HepG2 (cell line): ENCODE data around the gene L3MBTL4. TPM values are rescaled to one million over a fixed set of nuclear protein-coding genes. Genes with fewer than 3 reads are reported as not detected.

Source experiments
- ATAC-seq: fragments of 200-7000 bp; cut with Tn5 transposase; 3 replicates; pipeline ENCODE4 v1.9.1; 2020; ENCODE audit warnings: mild to moderate bottlenecking, moderate library complexity
- BruUV-seq: library from RNA; stranded (reverse); fragments of 400-500 nt; replicated peaks from 2 replicates; lab custom pipeline; 2021; lab: Mats Ljungman, UMichigan
- CTCF ChIA-PET: fragments of 300-600 bp; formaldehyde crosslinking; extraction: SDS; loops from one replicate; lab custom pipeline; 2021; ENCODE audit warnings: low total read pairs, inconsistent platforms, low intra/inter-chr PET ratio; lab: Yijun Ruan, JAX
- POLR2A ChIA-PET: fragments of 350-600 bp; sonication (Branson Sonifier 250); formaldehyde crosslinking; loops from one replicate; lab custom pipeline; 2020; ENCODE audit warnings: antibody characterized with exemption, inconsistent platforms; lab: Yijun Ruan, JAX
- DNase-seq: peaks from one replicate; pipeline ENCODE4 v3.0.0-alpha.2; 2015; ENCODE audit warnings: low spot score
- FAIRE-seq: peaks from 3 replicates; lab custom pipeline; 2011; peaks lifted over from hg19 to GRCh38; lab: Jason Lieb, UNC
- H2AFZ ChIP-seq: one replicate; pipeline ENCODE4 v1.6.1; 2011; ENCODE audit warnings: low read length, inconsistent platforms
- H3K27ac ChIP-seq: fragments of 300-600 bp; 3 replicates; pipeline ENCODE4 v1.8.0; 2011; ENCODE audit warnings: mixed run types, mild to moderate bottlenecking, mixed read lengths, low read length, inconsistent platforms; ENCODE audit not compliant: insufficient read depth; ENCODE audit errors: extremely low read length
- H3K27me3 ChIP-seq, 2 experiments: fragments of 200-600 bp in 1 of 2; 2 replicates in 1 of 2; 3 replicates in 1 of 2; pipeline versions ENCODE4 v1.6.0 to v1.8.0; 2011; ENCODE audit warnings: low read length in 2 of 2, mild to moderate bottlenecking in 2 of 2, moderate library complexity in 2 of 2, inconsistent platforms in 1 of 2; ENCODE audit not compliant: insufficient read depth in 2 of 2, control insufficient read depth in 1 of 2
- H3K36me3 ChIP-seq, 2 experiments: fragments of 200-600 bp in 1 of 2; replicated peaks in 1 of 2; 2 replicates in 1 of 2; 3 replicates in 1 of 2; pipeline versions ENCODE4 v1.5.1 to v1.8.0; 2011; ENCODE audit warnings: low read length in 2 of 2, inconsistent platforms in 1 of 2; ENCODE audit not compliant: insufficient read depth in 2 of 2, control insufficient read depth in 1 of 2
- H3K4me1 ChIP-seq: 2 replicates; pipeline ENCODE4 v1.5.1; 2012; ENCODE audit warnings: low read length, inconsistent platforms; ENCODE audit not compliant: insufficient read depth
- H3K4me2 ChIP-seq: 2 replicates; pipeline ENCODE4 v1.6.0; 2011; ENCODE audit warnings: low read depth, low read length, inconsistent platforms
- H3K4me3 ChIP-seq, 3 experiments: fragments of 200-600 bp in 1 of 3; sonication (generic), shearing (Covaris generic) in 1 of 3; replicated peaks in 1 of 3; 2 replicates each; pipeline ENCODE4 v1.5.1; 2011 to 2016; ENCODE audit warnings: low read length in 3 of 3, inconsistent platforms in 2 of 3, low read depth in 2 of 3, mild to moderate bottlenecking in 2 of 3, control low read depth in 1 of 3, mixed read lengths in 1 of 3; ENCODE audit not compliant: insufficient read depth in 1 of 3
- H3K79me2 ChIP-seq: one replicate; pipeline ENCODE4 v1.6.1; 2011; ENCODE audit warnings: low read length, inconsistent platforms; ENCODE audit not compliant: insufficient read depth
- H3K9ac ChIP-seq: 2 replicates; pipeline ENCODE4 v1.6.0; 2011; ENCODE audit warnings: mild to moderate bottlenecking, low read depth, low read length, inconsistent platforms; ENCODE audit not compliant: insufficient read depth
- H3K9me3 ChIP-seq: 2 replicates; pipeline ENCODE4 v1.5.1; 2012; ENCODE audit warnings: mild to moderate bottlenecking, low read length
- H4K20me1 ChIP-seq: 2 replicates; pipeline ENCODE4 v1.6.0; 2011; ENCODE audit warnings: inconsistent platforms, mild to moderate bottlenecking, low read length, moderate library complexity; ENCODE audit not compliant: insufficient read depth
- CBX1 ChIP-seq: IDR thresholded peaks from one replicate; pipeline ENCODE4 v1.6.1; 2016; ENCODE audit warnings: antibody characterized with exemption, low read depth
- HCFC1 ChIP-seq: fragments of 150-350 bp; IDR thresholded peaks from 2 replicates; pipeline ENCODE4 v1.6.1; 2014; ENCODE audit warnings: low read depth, low read length
- HMG20A ChIP-seq: IDR thresholded peaks from 2 replicates; pipeline ENCODE4 v1.6.1; 2016; ENCODE audit warnings: borderline replicate concordance
- KDM3A ChIP-seq: IDR thresholded peaks from 2 replicates; pipeline ENCODE4 v1.6.1; 2018; ENCODE audit warnings: low read depth, missing compliant biosample characterization
- KLF9 ChIP-seq: IDR thresholded peaks from 2 replicates; pipeline ENCODE4 v1.6.1; 2016; ENCODE audit warnings: low read depth
- LCORL ChIP-seq, 2 experiments: fragments of 450-650 bp in 1 of 2; sonication (generic) in 1 of 2; formaldehyde crosslinking in 1 of 2; IDR thresholded peaks; 2 replicates each; pipeline versions ENCODE4 v1.5.0 to v1.6.1; 2017 to 2020; ENCODE audit warnings: antibody characterized with exemption in 1 of 2, missing genetic modification reagents in 1 of 2
- MXD4 ChIP-seq: IDR thresholded peaks from 2 replicates; pipeline ENCODE4 v1.6.1; 2016; ENCODE audit warnings: mild to moderate bottlenecking, missing biosample characterization, missing genetic modification reagents
- PPARG ChIP-seq: conservative IDR thresholded peaks from 2 replicates; pipeline ENCODE4 v1.6.1; 2016; ENCODE audit warnings: missing biosample characterization, missing genetic modification reagents
- RCOR2 ChIP-seq: IDR thresholded peaks from 2 replicates; pipeline ENCODE4 v1.6.1; 2016; ENCODE audit warnings: missing biosample characterization, missing genetic modification reagents
- SRY ChIP-seq: sonication (generic); formaldehyde crosslinking; IDR thresholded peaks from 2 replicates; pipeline ENCODE4 v1.8.0; 2022; ENCODE audit warnings: mild to moderate bottlenecking, missing genetic modification reagents
- TAF1 ChIP-seq: sonication (generic); formaldehyde crosslinking; IDR thresholded peaks from 2 replicates; pipeline ENCODE4 v1.4.0; 2020; ENCODE audit warnings: missing genetic modification reagents
- ZBTB20 ChIP-seq: sonication (generic); formaldehyde crosslinking; IDR thresholded peaks from 2 replicates; pipeline ENCODE4 v1.8.1; 2023; ENCODE audit warnings: missing genetic modification reagents, low read depth, mild to moderate bottlenecking, borderline replicate concordance
- ZBTB3 ChIP-seq: sonication (generic); formaldehyde crosslinking; IDR thresholded peaks from 2 replicates; pipeline ENCODE4 v1.4.0; 2020; ENCODE audit warnings: low read depth, mild to moderate bottlenecking, moderate library complexity, missing genetic modification reagents, borderline replicate concordance
- ZFY ChIP-seq: sonication (generic); formaldehyde crosslinking; IDR thresholded peaks from 2 replicates; pipeline ENCODE4 v1.4.0; 2020; ENCODE audit warnings: missing genetic modification reagents
- ZNF768 ChIP-seq: sonication (generic); formaldehyde crosslinking; IDR thresholded peaks from 2 replicates; pipeline ENCODE4 v1.4.0; 2020; ENCODE audit warnings: missing genetic modification reagents
- WGBS: methylation state at CpG from one replicate; pipeline ENCODE4 v1.1.6; 2017; ENCODE audit warnings: low lambda C conversion rate; 5-methylcytosine and 5-hydroxymethylcytosine counted together
- in situ Hi-C: cut with HindIII; loops from 2 replicates; pipeline ENCODE4 v1.10.0; 2017; ENCODE audit warnings: low pct_unique_long_range_greater_than_20kb; ENCODE audit not compliant: extremely low pct_ligation_motif_present
- intact Hi-C: fragments of 100-400 bp; cut with micrococcal nuclease; formaldehyde crosslinking; loops from one replicate; pipeline ENCODE4 v1.10.0; 2022; ENCODE audit not compliant: unreplicated experiment
- polyA plus RNA-seq, 8 experiments: library from polyadenylated mRNA; depleted of rRNA in 3 of 8; stranded (reverse) in 7 of 8; unstranded in 1 of 8; fragments of >200 nt; fragmentation: Illumina TruSeq in 4 of 8; extraction: Trizol in 4 of 8; gene quantifications; 2 replicates each; pipeline versions ENCODE4 v1.2.1 to v1.2.3, GENCODE V29; 2011 to 2016; ENCODE audit warnings: low read depth in 4 of 8, missing spikeins in 1 of 8, mixed read lengths in 1 of 8; ENCODE audit not compliant: insufficient read depth in 1 of 8
- total RNA-seq, 5 experiments: library from RNA; depleted of rRNA; stranded (reverse); fragments of >200 nt; fragmentation: Illumina TruSeq; extraction: Trizol; gene quantifications; 2 replicates each; pipeline ENCODE4 v1.2.3, GENCODE V29; 2016; ENCODE audit warnings: low read depth in 1 of 5
- TF ChIP-seq, protein P1 (sequence below): sonication (generic); formaldehyde crosslinking; IDR thresholded peaks from 2 replicates; pipeline ENCODE4 v1.5.1; 2020; ENCODE audit warnings: missing genetic modification reagents, mild to moderate bottlenecking, borderline replicate concordance
- TF ChIP-seq, protein P2 (sequence below): sonication (generic); formaldehyde crosslinking; IDR thresholded peaks from 2 replicates; pipeline ENCODE4 v1.4.0; 2020; ENCODE audit warnings: missing genetic modification reagents

L3MBTL4 gene
- total and polyA plus RNA-seq, 2 of the 13 experiments (the other 11 are each of a cell fraction or from before 2014, with no cell fraction given), result 10.8 to 13.3 TPM

GRCh38 chr18:6170604-6171003, 244.1 kb downstream of the L3MBTL4 start:
- Histone ChIP-seq H2AFZ (no peak overlapping the region), H3K9ac (no peak overlapping the region), H3K36me3 (peaks cover 0 to 7% of the 10 kb centered on the region in 2 experiments; a peak in 4 of 5 replicates), H3K9me3 (no peaks in the 10 kb centered on the region), H3K4me3 (no peak overlapping the region), H3K4me2 (no peak overlapping the region), H3K27ac (no peak overlapping the region), H4K20me1 (0 out of 2 replicates have a peak, but pooled peaks cover 3% of the 10 kb centered on the region), H3K79me2 (no peaks in the 10 kb centered on the region), H3K27me3 (no peaks in the 10 kb centered on the region), H3K4me1 (no peaks in the 10 kb centered on the region)
- WGBS, result 96% methylated on average over 7 of the region's 7 CpGs
- FAIRE-seq (no peak), DNase-seq (no peak), ATAC-seq (no peak)
- BruUV-seq, result TSS peak; percentile 26
- TF ChIP-seq ZBTB20 (CRISPR knock-in tag), result no peak
- CTCF ChIA-PET, result no interaction called here
- in situ Hi-C loops (no loop called here), intact Hi-C loops (no loop called here)
- POLR2A ChIA-PET, result no interaction called here

GRCh38 chr18:6161549-6161948, 253.2 kb downstream of the L3MBTL4 start:
- Histone ChIP-seq H3K27ac (no peak overlapping the region), H3K27me3 (no peaks in the 10 kb centered on the region), H3K9ac (no peak overlapping the region), H4K20me1 (no peaks in the 10 kb centered on the region), H3K4me2 (no peak overlapping the region), H3K4me3 (no peak overlapping the region), H2AFZ (no peak overlapping the region), H3K9me3 (peaks cover 5% of the 10 kb centered on the region), H3K36me3 (peaks cover 1 to 5% of the 10 kb centered on the region in 2 experiments; a peak in 2 of 5 replicates), H3K79me2 (no peaks in the 10 kb centered on the region), H3K4me1 (no peaks in the 10 kb centered on the region)
- POLR2A ChIA-PET, result no interaction called here
- in situ Hi-C loops (no loop called here), intact Hi-C loops (no loop called here)
- DNase-seq (no peak), FAIRE-seq (no peak), ATAC-seq (no peak)
- no TSS peak for BruUV-seq
- 90% methylated on average over 4 of the region's 4 CpGs for WGBS
- CTCF ChIA-PET, result no interaction called here
- no peak for TF ChIP-seq SRY (CRISPR knock-in tag)
- TF ChIP-seq PPARG (CRISPR knock-in tag), result no peak
- TF ChIP-seq, protein P1, sequence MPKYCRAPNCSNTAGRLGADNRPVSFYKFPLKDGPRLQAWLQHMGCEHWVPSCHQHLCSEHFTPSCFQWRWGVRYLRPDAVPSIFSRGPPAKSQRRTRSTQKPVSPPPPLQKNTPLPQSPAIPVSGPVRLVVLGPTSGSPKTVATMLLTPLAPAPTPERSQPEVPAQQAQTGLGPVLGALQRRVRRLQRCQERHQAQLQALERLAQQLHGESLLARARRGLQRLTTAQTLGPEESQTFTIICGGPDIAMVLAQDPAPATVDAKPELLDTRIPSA, result no peak
- no peak for TF ChIP-seq TAF1 (CRISPR knock-in tag)
- no peak for TF ChIP-seq MXD4
- TF ChIP-seq, protein P2, sequence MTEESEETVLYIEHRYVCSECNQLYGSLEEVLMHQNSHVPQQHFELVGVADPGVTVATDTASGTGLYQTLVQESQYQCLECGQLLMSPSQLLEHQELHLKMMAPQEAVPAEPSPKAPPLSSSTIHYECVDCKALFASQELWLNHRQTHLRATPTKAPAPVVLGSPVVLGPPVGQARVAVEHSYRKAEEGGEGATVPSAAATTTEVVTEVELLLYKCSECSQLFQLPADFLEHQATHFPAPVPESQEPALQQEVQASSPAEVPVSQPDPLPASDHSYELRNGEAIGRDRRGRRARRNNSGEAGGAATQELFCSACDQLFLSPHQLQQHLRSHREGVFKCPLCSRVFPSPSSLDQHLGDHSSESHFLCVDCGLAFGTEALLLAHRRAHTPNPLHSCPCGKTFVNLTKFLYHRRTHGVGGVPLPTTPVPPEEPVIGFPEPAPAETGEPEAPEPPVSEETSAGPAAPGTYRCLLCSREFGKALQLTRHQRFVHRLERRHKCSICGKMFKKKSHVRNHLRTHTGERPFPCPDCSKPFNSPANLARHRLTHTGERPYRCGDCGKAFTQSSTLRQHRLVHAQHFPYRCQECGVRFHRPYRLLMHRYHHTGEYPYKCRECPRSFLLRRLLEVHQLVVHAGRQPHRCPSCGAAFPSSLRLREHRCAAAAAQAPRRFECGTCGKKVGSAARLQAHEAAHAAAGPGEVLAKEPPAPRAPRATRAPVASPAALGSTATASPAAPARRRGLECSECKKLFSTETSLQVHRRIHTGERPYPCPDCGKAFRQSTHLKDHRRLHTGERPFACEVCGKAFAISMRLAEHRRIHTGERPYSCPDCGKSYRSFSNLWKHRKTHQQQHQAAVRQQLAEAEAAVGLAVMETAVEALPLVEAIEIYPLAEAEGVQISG, result no peak
- no peak for TF ChIP-seq KDM3A (CRISPR knock-in tag)
- no peak for TF ChIP-seq RCOR2 (CRISPR knock-in tag)
- TF ChIP-seq HMG20A (CRISPR knock-in tag), result no peak
- TF ChIP-seq CBX1, result no peak
- no peak for TF ChIP-seq ZNF768
- TF ChIP-seq ZBTB3 (CRISPR knock-in tag), result no peak
- TF ChIP-seq ZFY (CRISPR knock-in tag), result no peak
- TF ChIP-seq KLF9 (CRISPR knock-in tag), result no peak
- TF ChIP-seq LCORL (IDR thresholded peaks at IDR 0.05), result no peak
- TF ChIP-seq LCORL (CRISPR knock-in tag; IDR thresholded peaks at IDR 0.05), result no peak
- TF ChIP-seq HCFC1, result no peak
